Amniotic epithelial cell (primary cell): ENCODE measurements around the gene MEN1.
A peak's percentile ranks its signal among the peaks of the same experiment; 100 is the strongest.
"Not testable (repeated sequence)": the region's sequence is repeated elsewhere in the genome, so short reads cannot be mapped to it uniquely, and the experiment has no call there.

ENCODE experiments used
- DNase-seq: peaks from one replicate; pipeline ENCODE4 v3.0.0-alpha.2; 2010; ENCODE audit warnings: low read depth

Gene MEN1

GRCh38 chr11:64832467-64833197, 22.3 kb upstream of the MEN1 start:
- no peak for DNase-seq

- no peak for DNase-seq
These were observed 21.1 kb upstream of the MEN1 start for GRCh38 chr11:64831411-64831891.

- DNase-seq, result no peak
These were observed 19.3 kb upstream of the MEN1 start for GRCh38 chr11:64829536-64830251.

GRCh38 chr11:64827451-64827839, 17.1 kb upstream of the MEN1 start:
- no peak for DNase-seq

- no peak for DNase-seq
These were observed 16.5 kb upstream of the MEN1 start for GRCh38 chr11:64826578-64827450.

GRCh38 chr11:64826062-64826461, 15.7 kb upstream of the MEN1 start:
- no peak for DNase-seq

GRCh38 chr11:64823568-64824119, 13.3 kb upstream of the MEN1 start:
- no peak for DNase-seq

GRCh38 chr11:64817476-64817875, 7.1 kb upstream of the MEN1 start:
- DNase-seq, result no peak

- not testable (repeated sequence) for DNase-seq
These were observed 5.1 kb upstream of the MEN1 start for GRCh38 chr11:64815433-64815832.

GRCh38 chr11:64814712-64815187, 4.4 kb upstream of the MEN1 start:
- DNase-seq, result no peak

GRCh38 chr11:64813826-64814225, 3.5 kb upstream of the MEN1 start:
- no peak for DNase-seq

- no peak for DNase-seq
These were observed 531 bp upstream of the MEN1 start for GRCh38 chr11:64810891-64811272.

GRCh38 chr11:64809781-64810241, 540 bp downstream of the MEN1 start:
- DNase-seq, result no peak

GRCh38 chr11:64805481-64805880, 4.9 kb downstream of the MEN1 start:
- DNase-seq, result no peak

GRCh38 chr11:64804346-64805210, 5.8 kb downstream of the MEN1 start:
- no peak for DNase-seq

- DNase-seq, result no peak
These were observed 6.5 kb downstream of the MEN1 start for GRCh38 chr11:64803846-64804345.

GRCh38 chr11:64803158-64803845, 7.0 kb downstream of the MEN1 start, which contains the start of gene MAP4K2:
Gene MAP4K2, minus strand, starts transcription at chr11:64803214. Its CDS starts 65 bp downstream, at chr11:64803149.
- peak; percentile 64 for DNase-seq

- DNase-seq, result no peak
These were observed 7.8 kb downstream of the MEN1 start for GRCh38 chr11:64802370-64803157.
